Right lobe of liver (tissue), 6 donors: ENCODE data around the gene SUGCT. TPM values are rescaled to one million over a fixed set of nuclear protein-coding genes. Genes with fewer than 3 reads are reported as not detected.

Experiments used
- ATAC-seq, 4 donors: fragments of 200-7000 bp; cut with Tn5 transposase; one replicate each; pipeline ENCODE4 v1.9.1; 2020; ENCODE audit warnings: mild to moderate bottlenecking in 4 of 4, moderate library complexity in 4 of 4
- DNase-seq, 3 donors: peaks; one replicate each; pipeline ENCODE4 v3.0.0-alpha.2; 2020
- H3K27ac ChIP-seq, 3 donors: fragments of 200-600 bp; one replicate each; pipeline ENCODE4 v1.8.0; 2022
- H3K27me3 ChIP-seq, 2 donors: fragments of 200-600 bp; one replicate each; pipeline ENCODE4 v1.8.0; 2022
- H3K36me3 ChIP-seq, 4 donors: fragments of 200-600 bp; sonication (generic) in 1 of 4; one replicate each; pipeline versions ENCODE4 v1.5.1 to v1.8.0; 2017 to 2022; ENCODE audit warnings: control low read depth in 1 of 4
- H3K4me1 ChIP-seq, 4 donors: fragments of 200-600 bp; sonication (generic) in 1 of 4; one replicate each; pipeline versions ENCODE4 v1.5.1 to v1.8.0; 2017 to 2022; ENCODE audit warnings: control low read depth in 1 of 4
- H3K4me3 ChIP-seq, 3 donors: fragments of 200-600 bp; one replicate each; pipeline ENCODE4 v1.8.0; 2022
- H3K9me3 ChIP-seq, 4 donors: fragments of 200-600 bp; sonication (generic) in 1 of 4; one replicate each; pipeline versions ENCODE4 v1.5.1 to v1.8.0; 2017 to 2022; ENCODE audit warnings: control low read depth in 1 of 4
- POLR2A ChIP-seq: fragments of 450-650 bp; IDR thresholded peaks from one replicate; pipeline ENCODE4 v1.6.1; 2017; ENCODE audit warnings: antibody characterized with exemption, mild to moderate bottlenecking
- WGBS: methylation state at CpG from one replicate; pipeline ENCODE4 v1.1.6; 2018; ENCODE audit warnings: low coverage, low lambda C conversion rate; ENCODE audit not compliant: insufficient coverage; ENCODE audit errors: missing lambda C conversion rate; 5-methylcytosine and 5-hydroxymethylcytosine counted together
- intact Hi-C, 2 donors: fragments of 100-400 bp; cut with DNase I; formaldehyde crosslinking; loops; one replicate each; pipeline versions ENCODE4 v1.11.2 to v1.14.1; 2022
- total RNA-seq, 6 experiments: library from RNA; depleted of rRNA in 2 of 6; stranded (reverse); fragments of >200 nt in 2 of 6; fragmentation: NEBNext Ultra II Directional in 3 of 6; extraction: Animal tissue kit (Norgen Biotek cat#: 25700) in 3 of 6; gene quantifications; one replicate each; pipeline versions ENCODE4 v1.1.0 to v1.2.4, GENCODE V29; 2016 to 2023
- TF ChIP-seq, protein P1 (sequence below), 4 donors: fragments of 200-600 bp in 3 of 4; fragments of 450-650 bp in 1 of 4; IDR thresholded peaks; one replicate each; pipeline versions ENCODE4 v1.5.1 to v1.8.0; 2016 to 2022; ENCODE audit warnings: antibody characterized with exemption in 4 of 4, mild to moderate bottlenecking in 2 of 4
- donor health status: DM: no; HTN: yes; CAD: no.
- donor health status: DM: no; HTN: no; CAD: no.
- donor health status: DM: no; HTN: no; CAD: no.
- donor health status: DM: no; HTN: yes; CAD: no.
- donor health status: DM: no; HTN: yes; CAD: no.

SUGCT gene
- total RNA-seq, 6 experiments from 2014 or later, result 10.1 to 21.0 (median 14.2) TPM

DNA sequence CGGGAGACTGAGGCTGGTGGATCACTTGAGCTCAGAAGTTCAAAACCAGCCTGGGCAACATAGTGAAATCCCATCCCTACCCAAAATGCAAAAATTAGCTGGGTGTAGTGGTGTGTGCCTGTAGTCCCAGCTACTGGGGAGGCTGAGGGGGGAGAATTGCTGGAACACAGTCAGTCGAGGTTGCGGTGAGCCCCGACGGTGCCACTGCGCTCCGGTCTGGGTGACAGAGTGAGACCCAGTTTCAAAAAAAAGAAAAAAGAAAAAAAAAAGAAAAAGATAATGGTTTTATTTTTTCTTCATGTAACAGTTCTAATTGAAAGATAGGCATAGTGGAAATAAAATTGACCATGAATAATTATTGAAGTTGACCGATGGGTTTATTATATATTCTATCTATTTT is 99.9 kb downstream of the SUGCT start:
- no peak overlapping the region for H3K27ac ChIP-seq
- no peak for ATAC-seq

DNA sequence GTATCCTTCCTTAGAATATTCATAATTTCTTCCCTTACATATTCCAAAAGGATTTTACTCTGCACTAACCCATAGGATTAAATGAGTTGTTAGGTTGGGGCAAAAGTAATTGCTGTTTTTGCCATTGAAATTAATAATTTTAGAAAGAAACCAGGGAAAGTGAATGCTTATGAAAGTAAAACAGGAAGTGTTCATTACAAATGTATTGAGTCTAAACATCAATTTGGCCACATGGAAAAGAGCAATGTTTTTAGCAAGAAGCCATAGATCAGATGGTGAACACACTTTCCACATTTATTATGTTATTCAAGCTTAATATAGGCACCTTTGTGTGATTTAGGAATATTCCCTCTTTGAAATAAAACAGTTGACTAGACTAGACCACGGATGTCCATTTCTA is 102.9 kb downstream of the SUGCT start:
- intact Hi-C loops, result no loop called here
- H3K27me3 ChIP-seq, result no peaks in the 10 kb centered on the region
- H3K4me1 ChIP-seq, result peaks cover 0 to 7% (median 0%) of the 10 kb centered on the region in 4 donors
- 100% methylated on average over 1 of the region's 1 CpG for WGBS
- no peak for ATAC-seq
- H3K4me3 ChIP-seq, result no peak overlapping the region
- TF ChIP-seq POLR2A, result no peak
- TF ChIP-seq, protein P1, sequence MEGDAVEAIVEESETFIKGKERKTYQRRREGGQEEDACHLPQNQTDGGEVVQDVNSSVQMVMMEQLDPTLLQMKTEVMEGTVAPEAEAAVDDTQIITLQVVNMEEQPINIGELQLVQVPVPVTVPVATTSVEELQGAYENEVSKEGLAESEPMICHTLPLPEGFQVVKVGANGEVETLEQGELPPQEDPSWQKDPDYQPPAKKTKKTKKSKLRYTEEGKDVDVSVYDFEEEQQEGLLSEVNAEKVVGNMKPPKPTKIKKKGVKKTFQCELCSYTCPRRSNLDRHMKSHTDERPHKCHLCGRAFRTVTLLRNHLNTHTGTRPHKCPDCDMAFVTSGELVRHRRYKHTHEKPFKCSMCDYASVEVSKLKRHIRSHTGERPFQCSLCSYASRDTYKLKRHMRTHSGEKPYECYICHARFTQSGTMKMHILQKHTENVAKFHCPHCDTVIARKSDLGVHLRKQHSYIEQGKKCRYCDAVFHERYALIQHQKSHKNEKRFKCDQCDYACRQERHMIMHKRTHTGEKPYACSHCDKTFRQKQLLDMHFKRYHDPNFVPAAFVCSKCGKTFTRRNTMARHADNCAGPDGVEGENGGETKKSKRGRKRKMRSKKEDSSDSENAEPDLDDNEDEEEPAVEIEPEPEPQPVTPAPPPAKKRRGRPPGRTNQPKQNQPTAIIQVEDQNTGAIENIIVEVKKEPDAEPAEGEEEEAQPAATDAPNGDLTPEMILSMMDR (IDR thresholded peaks at IDR 0.05), result no peak
- no peaks in the 10 kb centered on the region for H3K36me3 ChIP-seq
- no peak for DNase-seq
- H3K9me3 ChIP-seq, result no peaks in the 10 kb centered on the region
- H3K27ac ChIP-seq, result no peak overlapping the region

More for the DNA sequence above, 99.9 kb downstream of the SUGCT start:
- 95% methylated on average over 7 of the region's 8 CpGs for WGBS
- no peak for DNase-seq
- Histone ChIP-seq H3K9me3 (no peaks in the 10 kb centered on the region), H3K36me3 (no peaks in the 10 kb centered on the region), H3K4me1 (peaks cover 0 to 14% (median 0%) of the 10 kb centered on the region in 4 donors), H3K27me3 (no peaks in the 10 kb centered on the region), H3K4me3 (no peak overlapping the region)
- intact Hi-C loops, result no loop called here
- TF ChIP-seq POLR2A, result no peak
- TF ChIP-seq, protein P1 (IDR thresholded peaks at IDR 0.05), result no peak

DNA sequence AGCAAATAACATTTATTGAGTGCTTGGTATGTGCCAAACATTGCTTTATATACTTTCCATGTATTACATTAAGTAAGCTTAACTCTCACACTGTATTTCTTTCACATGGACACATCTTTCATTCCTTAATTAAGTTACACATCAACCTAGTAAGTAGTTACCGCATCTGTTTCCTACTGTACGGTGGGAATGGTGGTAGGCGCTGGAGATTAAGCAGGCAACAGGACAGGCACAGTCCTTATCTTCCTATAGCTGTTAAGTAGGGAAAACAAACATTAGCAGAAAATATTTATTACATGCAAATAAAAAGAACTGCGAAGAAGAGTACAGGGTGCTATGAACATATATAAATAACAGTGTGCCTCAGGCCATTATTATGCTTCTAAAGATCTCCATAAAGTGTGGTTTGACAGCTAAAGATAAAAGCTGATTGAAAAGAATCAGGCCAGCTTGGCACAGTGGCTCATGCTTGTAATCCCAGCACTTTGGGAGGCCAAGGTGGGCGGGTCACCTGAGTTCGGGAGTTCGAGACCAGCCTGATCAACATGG is 105.0 kb downstream of the SUGCT start:
- Histone ChIP-seq H3K4me3 (no peak overlapping the region), H3K27me3 (no peaks in the 10 kb centered on the region), H3K27ac (no peak overlapping the region), H3K36me3 (no peaks in the 10 kb centered on the region), H3K9me3 (no peaks in the 10 kb centered on the region), H3K4me1 (no peaks in the 10 kb centered on the region)
- TF ChIP-seq, protein P1 (IDR thresholded peaks at IDR 0.05), result no peak
- TF ChIP-seq POLR2A, result no peak
- DNase-seq (no peak), ATAC-seq (no peak)
- WGBS, result 96% methylated on average over 6 of the region's 7 CpGs
- intact Hi-C loops, result no loop called here

DNA sequence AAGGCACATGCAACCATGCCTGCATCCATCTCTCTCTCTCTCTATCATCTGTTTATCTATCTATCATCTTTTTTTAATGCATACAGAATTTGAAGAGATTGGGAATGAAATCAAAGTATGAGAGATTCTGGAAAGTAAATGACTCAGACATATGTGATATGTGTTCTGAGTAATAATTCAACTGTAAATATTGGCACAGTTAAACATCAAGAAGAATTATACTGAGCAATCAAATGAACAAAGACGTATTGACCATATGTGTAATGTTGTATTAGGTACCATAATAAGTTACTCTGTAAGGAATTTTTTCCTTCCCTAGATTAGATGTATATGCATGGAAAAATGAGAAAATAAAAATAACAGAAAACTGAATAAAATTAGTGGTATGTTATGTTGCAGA is 108.3 kb downstream of the SUGCT start:
- intact Hi-C loops, result no loop called here

More for the DNA sequence above, 108.3 kb downstream of the SUGCT start:
- ATAC-seq (no peak), DNase-seq (no peak)
- no peak overlapping the region for H3K27ac ChIP-seq
- H3K9me3 ChIP-seq, result no peaks in the 10 kb centered on the region
- no peaks in the 10 kb centered on the region for H3K36me3 ChIP-seq
- H3K4me3 ChIP-seq, result no peak overlapping the region
- 93% methylated on average over 1 of the region's 1 CpG for WGBS
- no peaks in the 10 kb centered on the region for H3K27me3 ChIP-seq
- TF ChIP-seq, protein P1 (IDR thresholded peaks at IDR 0.05), result no peak
- no peak for TF ChIP-seq POLR2A
- no peaks in the 10 kb centered on the region for H3K4me1 ChIP-seq
